ENCODE data around the gene NHSL1. TPM values are rescaled to one million over a fixed set of nuclear protein-coding genes. Genes with fewer than 3 reads are reported as not detected.

Gene NHSL1
- total RNA-seq, 1 experiment from 2014 or later = 32.1 TPM

DNA sequence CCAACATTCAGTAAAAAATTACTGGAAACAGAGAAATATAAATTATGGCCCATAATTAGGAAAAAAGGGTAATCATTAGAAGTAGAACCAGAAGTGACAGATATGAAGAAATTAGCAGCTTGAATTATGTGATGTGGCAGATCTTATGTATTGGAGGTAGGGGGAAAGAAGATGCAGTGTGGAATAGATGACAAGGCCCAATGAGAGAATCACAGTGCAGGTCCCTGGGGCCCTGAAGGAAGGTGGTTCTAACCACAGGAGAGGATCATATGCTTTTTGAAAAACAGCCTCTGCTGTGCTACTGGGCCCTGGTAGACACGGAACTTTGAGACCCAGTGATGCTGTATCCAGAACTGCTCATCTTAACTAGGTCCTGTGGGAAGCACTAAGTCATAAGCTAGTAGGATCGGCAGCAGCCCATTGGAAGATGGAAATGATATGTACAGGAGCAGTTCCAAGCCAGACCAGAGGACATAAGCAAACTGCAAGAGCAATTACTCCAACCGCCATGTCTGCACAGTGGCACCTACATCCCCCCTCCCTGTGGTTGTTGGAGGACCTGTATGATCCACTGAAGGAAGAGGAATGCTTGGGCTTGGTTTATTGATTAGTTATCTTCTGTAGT, 81.1 kb downstream of the NHSL1 start:
- H3K36me3 Mint-ChIP-seq (ENCODE audit: insufficient read depth, unreplicated experiment) = peaks cover 31% of the 10 kb centered on the region
- H3K4me3 Mint-ChIP-seq (ENCODE audit: unreplicated experiment) = no peak overlapping the region
- no peaks in the 10 kb centered on the region for H3K27me3 Mint-ChIP-seq (ENCODE audit: insufficient read depth, unreplicated experiment)
- ChIA-PET POLR2A (interaction anchor here (0.6 kb wide), 1 partner anchor 303 kb away, joined by 3 read pairs; no protein-coding TSS in a partner anchor), CTCF (interaction anchor here (0.6 to 0.7 kb wide), 2 partner anchors 99 to 111 kb away, joined by 3 to 4 read pairs; no protein-coding TSS in a partner anchor)
- BruUV-seq (replicated peaks) = no TSS peak
- DNase-seq (ENCODE audit: unreplicated experiment) = no peak
- TF ChIP-seq, protein P1, sequence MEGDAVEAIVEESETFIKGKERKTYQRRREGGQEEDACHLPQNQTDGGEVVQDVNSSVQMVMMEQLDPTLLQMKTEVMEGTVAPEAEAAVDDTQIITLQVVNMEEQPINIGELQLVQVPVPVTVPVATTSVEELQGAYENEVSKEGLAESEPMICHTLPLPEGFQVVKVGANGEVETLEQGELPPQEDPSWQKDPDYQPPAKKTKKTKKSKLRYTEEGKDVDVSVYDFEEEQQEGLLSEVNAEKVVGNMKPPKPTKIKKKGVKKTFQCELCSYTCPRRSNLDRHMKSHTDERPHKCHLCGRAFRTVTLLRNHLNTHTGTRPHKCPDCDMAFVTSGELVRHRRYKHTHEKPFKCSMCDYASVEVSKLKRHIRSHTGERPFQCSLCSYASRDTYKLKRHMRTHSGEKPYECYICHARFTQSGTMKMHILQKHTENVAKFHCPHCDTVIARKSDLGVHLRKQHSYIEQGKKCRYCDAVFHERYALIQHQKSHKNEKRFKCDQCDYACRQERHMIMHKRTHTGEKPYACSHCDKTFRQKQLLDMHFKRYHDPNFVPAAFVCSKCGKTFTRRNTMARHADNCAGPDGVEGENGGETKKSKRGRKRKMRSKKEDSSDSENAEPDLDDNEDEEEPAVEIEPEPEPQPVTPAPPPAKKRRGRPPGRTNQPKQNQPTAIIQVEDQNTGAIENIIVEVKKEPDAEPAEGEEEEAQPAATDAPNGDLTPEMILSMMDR (IDR thresholded peaks at IDR 0.05; ENCODE audit: unreplicated experiment) = no peak
- H3K9me3 Mint-ChIP-seq (ENCODE audit: unreplicated experiment) = no peaks in the 10 kb centered on the region
- no peak overlapping the region for H3K27ac Mint-ChIP-seq (ENCODE audit: low read depth, unreplicated experiment)
- H3K4me1 Mint-ChIP-seq (ENCODE audit: insufficient read depth, unreplicated experiment) = peaks cover 12% of the 10 kb centered on the region
- intact Hi-C loops (cut with micrococcal nuclease) = loop anchor here (10.0 kb wide), 2 partner anchors 277 to 413 kb away; no protein-coding TSS in a partner anchor

DNA sequence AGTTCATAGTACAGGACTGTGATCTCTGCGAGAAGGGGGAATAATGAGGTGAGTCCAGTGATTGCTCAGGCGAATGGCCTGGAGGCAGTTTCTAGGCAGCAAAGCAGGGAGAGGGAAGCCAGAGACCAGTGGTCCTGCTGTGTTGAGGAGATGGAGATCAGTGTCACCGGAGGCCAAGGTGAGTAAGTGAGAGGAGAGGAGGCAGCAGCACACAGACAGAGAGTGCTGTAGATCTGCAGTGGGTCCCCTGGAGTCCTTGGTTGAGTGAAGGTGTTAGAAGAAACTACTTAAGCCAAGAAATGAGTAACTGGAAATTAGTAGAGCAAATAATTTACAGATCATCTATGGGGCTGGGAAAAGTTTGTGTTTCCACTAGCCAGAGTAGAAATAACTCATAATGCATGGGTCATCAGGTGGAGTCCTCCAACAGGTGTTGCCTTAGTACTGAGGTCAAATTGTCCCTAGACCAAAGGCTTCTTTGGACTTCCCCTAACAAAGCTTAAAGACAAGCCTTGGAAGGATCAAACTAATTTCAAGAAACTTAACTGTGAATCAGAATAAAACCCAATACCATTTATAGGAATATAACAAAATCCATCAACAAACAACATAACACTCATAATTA, 81.7 kb downstream of the NHSL1 start:
- Mint-ChIP-seq H3K27me3 (ENCODE audit: insufficient read depth, unreplicated experiment) (no peaks in the 10 kb centered on the region), H3K4me3 (ENCODE audit: unreplicated experiment) (no peak overlapping the region), H3K36me3 (ENCODE audit: insufficient read depth, unreplicated experiment) (peaks cover 34% of the 10 kb centered on the region), H3K9me3 (ENCODE audit: unreplicated experiment) (no peaks in the 10 kb centered on the region), H3K27ac (ENCODE audit: low read depth, unreplicated experiment) (no peak overlapping the region), H3K4me1 (ENCODE audit: insufficient read depth, unreplicated experiment) (peaks cover 9% of the 10 kb centered on the region)
- CTCF ChIA-PET = no interaction called here
- DNase-seq (ENCODE audit: unreplicated experiment) = no peak
- POLR2A ChIA-PET = interaction anchor here (0.6 kb wide), 1 partner anchor 302 kb away, joined by 3 read pairs; no protein-coding TSS in a partner anchor
- intact Hi-C loops (cut with micrococcal nuclease) = loop anchor here (10.0 kb wide), 2 partner anchors 277 to 413 kb away; no protein-coding TSS in a partner anchor
- no TSS peak for BruUV-seq (replicated peaks)
- TF ChIP-seq, protein P1 (IDR thresholded peaks at IDR 0.05; ENCODE audit: unreplicated experiment) = no peak

DNA sequence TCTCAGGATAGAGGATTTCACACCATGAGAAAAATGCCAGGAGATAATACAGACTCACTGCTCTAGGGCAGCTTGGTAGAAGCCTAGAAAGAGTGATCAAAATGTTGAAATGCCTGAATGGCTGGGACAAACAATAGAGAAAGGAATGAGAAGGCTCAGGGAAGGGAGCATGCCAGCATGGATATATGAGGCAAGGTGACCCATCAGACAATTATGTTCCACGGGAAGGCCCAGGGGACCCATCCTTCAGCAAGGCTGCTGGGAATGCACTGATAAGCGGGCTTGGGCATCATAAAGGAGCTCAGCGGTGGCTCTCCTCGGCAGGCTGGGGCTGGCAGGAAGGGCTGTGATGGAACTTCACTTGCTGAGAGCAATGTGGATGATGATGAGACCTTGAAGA, 83.1 kb downstream of the NHSL1 start:
- Mint-ChIP-seq H3K27ac (ENCODE audit: low read depth, unreplicated experiment) (no peak overlapping the region), H3K27me3 (ENCODE audit: insufficient read depth, unreplicated experiment) (no peaks in the 10 kb centered on the region), H3K9me3 (ENCODE audit: unreplicated experiment) (no peaks in the 10 kb centered on the region), H3K4me1 (ENCODE audit: insufficient read depth, unreplicated experiment) (peaks cover 16% of the 10 kb centered on the region), H3K36me3 (ENCODE audit: insufficient read depth, unreplicated experiment) (peaks cover 43% of the 10 kb centered on the region), H3K4me3 (ENCODE audit: unreplicated experiment) (no peak overlapping the region)
- TF ChIP-seq, protein P1 (IDR thresholded peaks at IDR 0.05; ENCODE audit: unreplicated experiment) = no peak
- no TSS peak for BruUV-seq (replicated peaks)
- POLR2A ChIA-PET = interaction anchor here (1.2 to 1.4 kb wide), 2 partner anchors 12 to 311 kb away, joined by 4 to 5 read pairs; partner anchors contain the start of gene HEBP2
- intact Hi-C loops (cut with micrococcal nuclease) = loop anchor here (10.0 kb wide), 2 partner anchors 279 to 411 kb away; no protein-coding TSS in a partner anchor
- CTCF ChIA-PET = interaction anchor here (0.8 to 2.2 kb wide), 3 partner anchors 13 to 300 kb away, joined by 3 to 13 read pairs (median 5); no protein-coding TSS in a partner anchor
- DNase-seq (ENCODE audit: unreplicated experiment) = no peak

DNA sequence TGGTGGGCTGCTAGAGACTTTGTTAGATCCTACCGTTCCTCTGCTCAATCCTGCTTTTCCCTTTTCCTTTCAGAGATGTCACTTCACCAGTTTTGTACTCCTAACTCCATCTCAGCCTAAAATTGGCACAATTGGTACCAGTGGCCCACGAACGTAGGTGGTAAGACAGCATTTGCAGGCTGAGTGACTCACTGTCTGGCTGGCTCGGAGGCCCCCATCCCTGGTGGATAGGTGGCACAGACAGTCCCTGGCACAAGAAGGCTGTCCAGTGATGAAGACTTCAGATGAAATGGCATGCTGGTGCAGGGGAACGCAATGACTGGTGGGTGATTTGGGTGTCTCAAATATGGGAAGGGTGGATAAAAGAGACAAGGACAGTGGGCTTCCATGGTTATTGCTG, 84.2 kb downstream of the NHSL1 start:
- Mint-ChIP-seq H3K4me3 (ENCODE audit: unreplicated experiment) (no peak overlapping the region), H3K9me3 (ENCODE audit: unreplicated experiment) (no peaks in the 10 kb centered on the region), H3K36me3 (ENCODE audit: insufficient read depth, unreplicated experiment) (peaks cover 46% of the 10 kb centered on the region), H3K27ac (ENCODE audit: low read depth, unreplicated experiment) (no peak overlapping the region), H3K27me3 (ENCODE audit: insufficient read depth, unreplicated experiment) (no peaks in the 10 kb centered on the region), H3K4me1 (ENCODE audit: insufficient read depth, unreplicated experiment) (peaks cover 27% of the 10 kb centered on the region)
- ChIA-PET POLR2A (interaction anchor here (1.0 to 1.4 kb wide), 3 partner anchors 11 to 310 kb away, joined by 4 read pairs; partner anchors contain the start of gene HEBP2), CTCF (interaction anchor here (1.1 to 2.2 kb wide), 2 partner anchors 14 to 299 kb away, joined by 5 to 13 read pairs; no protein-coding TSS in a partner anchor)
- intact Hi-C loops (cut with micrococcal nuclease) = loop anchor here (10.0 kb wide), 2 partner anchors 280 to 410 kb away; no protein-coding TSS in a partner anchor
- TF ChIP-seq, protein P1 (IDR thresholded peaks at IDR 0.05; ENCODE audit: unreplicated experiment) = no peak
- BruUV-seq (replicated peaks) = no TSS peak
- no peak for DNase-seq (ENCODE audit: unreplicated experiment)
